WTC11 (cell line): Measurements from ENCODE around the gene ENPP6. TPM values are rescaled to one million over a fixed set of nuclear protein-coding genes. Genes with fewer than 3 reads are reported as not detected.

Experiments
- ATAC-seq: fragments of 200-7000 bp; cut with Tn5 transposase; 2 replicates; pipeline ENCODE4 v1.10.0; 2021; ENCODE audit warnings: mild to moderate bottlenecking, moderate library complexity
- CTCF ChIA-PET: fragments of 300-600 bp; sonication (Branson Sonifier 250); formaldehyde crosslinking; loops from one replicate; lab custom pipeline; 2021; ENCODE audit warnings: antibody characterized with exemption; lab: Charles Lee
- POLR2A ChIA-PET: fragments of 350-600 bp; sonication (Branson Sonifier 250); formaldehyde crosslinking; loops from one replicate; lab custom pipeline; 2021; ENCODE audit warnings: antibody characterized with exemption; lab: Charles Lee
- DNase-seq: peaks from one replicate; pipeline ENCODE4 v3.0.0; 2021; ENCODE audit warnings: low spot score
- H3K27ac Mint-ChIP-seq: 2 replicates; pipeline ENCODE4 v1.8.0; 2021; ENCODE audit warnings: mixed read lengths
- H3K27me3 Mint-ChIP-seq: 2 replicates; pipeline ENCODE4 v1.8.0; 2021; ENCODE audit warnings: low read depth, mild to moderate bottlenecking, moderate library complexity, mixed read lengths
- H3K36me3 Mint-ChIP-seq: 2 replicates; pipeline ENCODE4 v1.8.0; 2021; ENCODE audit warnings: mixed read lengths
- H3K4me1 Mint-ChIP-seq: 2 replicates; pipeline ENCODE4 v1.8.0; 2022; ENCODE audit warnings: mixed read lengths
- H3K4me3 Mint-ChIP-seq: 2 replicates; pipeline ENCODE4 v1.8.0; 2021; ENCODE audit warnings: mild to moderate bottlenecking, moderate library complexity, mixed read lengths
- H3K9me3 Mint-ChIP-seq: 2 replicates; pipeline ENCODE4 v1.8.0; 2021; ENCODE audit warnings: mixed read lengths
- ATF1 ChIP-seq: sonication (generic); formaldehyde crosslinking; IDR thresholded peaks from 2 replicates; pipeline ENCODE4 v1.8.1; 2023; ENCODE audit warnings: mild to moderate bottlenecking, moderate library complexity, missing genetic modification reagents
- ETV6 ChIP-seq: sonication (generic); formaldehyde crosslinking; IDR thresholded peaks from 2 replicates; pipeline ENCODE4 v1.8.1; 2022; ENCODE audit warnings: mild to moderate bottlenecking, missing genetic modification reagents
- GABPB1 ChIP-seq: sonication (generic); formaldehyde crosslinking; IDR thresholded peaks from 2 replicates; pipeline ENCODE4 v1.8.1; 2023; ENCODE audit warnings: mild to moderate bottlenecking, missing genetic modification reagents
- HMGA2 ChIP-seq: fragments of 250-450 bp; sonication (Bioruptor Pico); IDR thresholded peaks from 2 replicates; pipeline ENCODE4 v1.4.0; 2021; ENCODE audit warnings: mild to moderate bottlenecking, moderate library complexity
- KAT7 ChIP-seq: sonication (generic); formaldehyde crosslinking; IDR thresholded peaks from 2 replicates; pipeline ENCODE4 v1.8.1; 2023; ENCODE audit warnings: missing genetic modification reagents, mild to moderate bottlenecking, borderline replicate concordance
- NFATC4 ChIP-seq: fragments of 250-450 bp; sonication (Bioruptor Pico); IDR thresholded peaks from 2 replicates; pipeline ENCODE4 v1.9.0; 2021; ENCODE audit warnings: mild to moderate bottlenecking
- NFE2L1 ChIP-seq: sonication (generic); formaldehyde crosslinking; IDR thresholded peaks from 2 replicates; pipeline ENCODE4 v1.8.1; 2023; ENCODE audit warnings: missing genetic modification reagents
- NR1H2 ChIP-seq: sonication (generic); formaldehyde crosslinking; IDR thresholded peaks from 2 replicates; pipeline ENCODE4 v1.9.0; 2021; ENCODE audit warnings: mild to moderate bottlenecking, moderate library complexity, missing genetic modification reagents
- NR3C1 ChIP-seq: sonication (generic); formaldehyde crosslinking; conservative IDR thresholded peaks from 2 replicates; pipeline ENCODE4 v1.8.1; 2023; ENCODE audit warnings: low read depth, mild to moderate bottlenecking, missing genetic modification reagents
- OVOL2 ChIP-seq: fragments of 250-450 bp; sonication (Bioruptor Pico); IDR thresholded peaks from 2 replicates; pipeline ENCODE4 v1.9.0; 2021; ENCODE audit warnings: mild to moderate bottlenecking, borderline replicate concordance
- SOX15 ChIP-seq: fragments of 250-450 bp; sonication (Bioruptor Pico); IDR thresholded peaks from 2 replicates; pipeline ENCODE4 v1.9.0; 2021; ENCODE audit warnings: mild to moderate bottlenecking
- SP1 ChIP-seq: sonication (generic); formaldehyde crosslinking; conservative IDR thresholded peaks from 2 replicates; pipeline ENCODE4 v1.8.1; 2022; ENCODE audit warnings: missing genetic modification reagents
- TEAD1 ChIP-seq: sonication (generic); formaldehyde crosslinking; IDR thresholded peaks from 2 replicates; pipeline ENCODE4 v1.8.0; 2022; ENCODE audit warnings: mild to moderate bottlenecking, missing genetic modification reagents
- TP53 ChIP-seq: sonication (generic); formaldehyde crosslinking; IDR thresholded peaks from 2 replicates; pipeline ENCODE4 v1.8.1; 2023; ENCODE audit warnings: mild to moderate bottlenecking, missing genetic modification reagents
- ZNF121 ChIP-seq: sonication (generic); formaldehyde crosslinking; IDR thresholded peaks from 2 replicates; pipeline ENCODE4 v1.8.0; 2023; ENCODE audit warnings: missing genetic modification reagents
- ZNF232 ChIP-seq: sonication (generic); formaldehyde crosslinking; IDR thresholded peaks from 2 replicates; pipeline ENCODE4 v1.8.0; 2022; ENCODE audit warnings: mild to moderate bottlenecking, missing genetic modification reagents
- total RNA-seq: library from RNA; stranded (reverse); gene quantifications from 3 replicates; pipeline ENCODE4 v1.2.3, GENCODE V29; 2021
- TF ChIP-seq, protein P1 (sequence below): sonication (generic); formaldehyde crosslinking; IDR thresholded peaks from 2 replicates; pipeline ENCODE4 v1.8.1; 2023; ENCODE audit warnings: mild to moderate bottlenecking, missing genetic modification reagents
- TF ChIP-seq, protein P2 (sequence below): fragments of 250-450 bp; sonication (Bioruptor Pico); IDR thresholded peaks from 2 replicates; pipeline ENCODE4 v1.9.0; 2021; ENCODE audit warnings: mild to moderate bottlenecking
- TF ChIP-seq, protein P3 (sequence below): sonication (generic); formaldehyde crosslinking; IDR thresholded peaks from 2 replicates; pipeline ENCODE4 v1.8.0; 2022; ENCODE audit warnings: mild to moderate bottlenecking, missing genetic modification reagents
- TF ChIP-seq, protein P4 (sequence below): fragments of 200-600 bp; IDR thresholded peaks from 2 replicates; pipeline ENCODE4 v1.8.0; 2022; ENCODE audit warnings: antibody characterized with exemption
- TF ChIP-seq, protein P5 (sequence below): sonication (generic); formaldehyde crosslinking; IDR thresholded peaks from 2 replicates; pipeline ENCODE4 v1.8.1; 2023; ENCODE audit warnings: mild to moderate bottlenecking, moderate library complexity, missing genetic modification reagents
- TF ChIP-seq, protein P6 (sequence below): fragments of 250-450 bp; sonication (Bioruptor Pico); IDR thresholded peaks from 2 replicates; pipeline ENCODE4 v1.9.0; 2021; ENCODE audit warnings: moderate library complexity, mild to moderate bottlenecking, inconsistent platforms, borderline replicate concordance
- TF ChIP-seq, protein P7 (sequence below): sonication (generic); formaldehyde crosslinking; IDR thresholded peaks from 2 replicates; pipeline ENCODE4 v1.8.1; 2023; ENCODE audit warnings: mild to moderate bottlenecking, missing genetic modification reagents

ENPP6 gene
- total RNA-seq, 1 experiment from 2014 or later, result 0.09 TPM

DNA sequence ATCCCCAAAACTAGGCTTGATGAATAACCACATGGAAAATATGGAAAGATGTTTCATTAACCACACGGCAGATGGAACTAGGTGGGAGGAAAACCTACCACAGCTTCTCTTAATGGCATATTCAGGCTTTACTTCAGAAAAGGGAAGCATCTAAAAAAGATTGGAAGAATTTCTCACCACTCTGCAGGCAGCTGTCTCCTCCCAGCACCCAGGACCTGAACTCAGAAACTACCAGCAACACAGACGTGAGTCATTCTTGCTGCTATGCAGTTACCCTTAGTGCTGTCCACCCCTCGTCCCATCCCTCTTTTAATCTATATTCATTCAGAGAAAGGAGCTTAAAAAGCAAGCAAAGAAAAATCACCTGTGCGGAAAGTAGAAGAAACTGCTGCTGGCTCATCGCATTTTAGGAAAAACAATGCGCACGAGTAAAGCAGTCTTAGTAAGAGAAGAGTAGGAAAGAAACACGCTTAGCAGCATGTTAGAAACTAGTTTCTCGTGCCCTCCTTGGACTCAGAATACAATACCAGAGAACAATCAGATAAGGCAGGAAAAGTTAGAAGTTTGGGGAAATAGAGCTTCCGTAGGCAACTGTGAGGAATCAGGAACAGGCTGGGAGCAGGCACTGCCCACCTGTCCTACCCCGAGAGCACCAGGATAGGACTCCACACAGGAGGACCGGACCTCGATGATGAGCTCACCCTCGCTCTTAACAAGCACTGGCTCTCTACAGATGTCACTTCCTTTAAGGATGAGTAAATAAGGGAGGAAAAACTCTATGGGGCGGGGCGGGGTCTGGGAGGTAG lies 48.1 kb upstream of the ENPP6 start (continued):
- TF ChIP-seq, protein P1, sequence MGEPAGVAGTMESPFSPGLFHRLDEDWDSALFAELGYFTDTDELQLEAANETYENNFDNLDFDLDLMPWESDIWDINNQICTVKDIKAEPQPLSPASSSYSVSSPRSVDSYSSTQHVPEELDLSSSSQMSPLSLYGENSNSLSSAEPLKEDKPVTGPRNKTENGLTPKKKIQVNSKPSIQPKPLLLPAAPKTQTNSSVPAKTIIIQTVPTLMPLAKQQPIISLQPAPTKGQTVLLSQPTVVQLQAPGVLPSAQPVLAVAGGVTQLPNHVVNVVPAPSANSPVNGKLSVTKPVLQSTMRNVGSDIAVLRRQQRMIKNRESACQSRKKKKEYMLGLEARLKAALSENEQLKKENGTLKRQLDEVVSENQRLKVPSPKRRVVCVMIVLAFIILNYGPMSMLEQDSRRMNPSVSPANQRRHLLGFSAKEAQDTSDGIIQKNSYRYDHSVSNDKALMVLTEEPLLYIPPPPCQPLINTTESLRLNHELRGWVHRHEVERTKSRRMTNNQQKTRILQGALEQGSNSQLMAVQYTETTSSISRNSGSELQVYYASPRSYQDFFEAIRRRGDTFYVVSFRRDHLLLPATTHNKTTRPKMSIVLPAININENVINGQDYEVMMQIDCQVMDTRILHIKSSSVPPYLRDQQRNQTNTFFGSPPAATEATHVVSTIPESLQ (CRISPR knock-in tag), result no peak
- TF ChIP-seq SOX15 (CRISPR knock-in tag) (no peak), ZNF232 (no peak), TP53 (CRISPR knock-in tag) (no peak), SP1 (CRISPR knock-in tag) (no peak), OVOL2 (CRISPR knock-in tag) (no peak), ATF1 (CRISPR knock-in tag) (no peak)
- TF ChIP-seq, protein P2, sequence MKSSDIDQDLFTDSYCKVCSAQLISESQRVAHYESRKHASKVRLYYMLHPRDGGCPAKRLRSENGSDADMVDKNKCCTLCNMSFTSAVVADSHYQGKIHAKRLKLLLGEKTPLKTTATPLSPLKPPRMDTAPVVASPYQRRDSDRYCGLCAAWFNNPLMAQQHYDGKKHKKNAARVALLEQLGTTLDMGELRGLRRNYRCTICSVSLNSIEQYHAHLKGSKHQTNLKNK, result no peak

DNA sequence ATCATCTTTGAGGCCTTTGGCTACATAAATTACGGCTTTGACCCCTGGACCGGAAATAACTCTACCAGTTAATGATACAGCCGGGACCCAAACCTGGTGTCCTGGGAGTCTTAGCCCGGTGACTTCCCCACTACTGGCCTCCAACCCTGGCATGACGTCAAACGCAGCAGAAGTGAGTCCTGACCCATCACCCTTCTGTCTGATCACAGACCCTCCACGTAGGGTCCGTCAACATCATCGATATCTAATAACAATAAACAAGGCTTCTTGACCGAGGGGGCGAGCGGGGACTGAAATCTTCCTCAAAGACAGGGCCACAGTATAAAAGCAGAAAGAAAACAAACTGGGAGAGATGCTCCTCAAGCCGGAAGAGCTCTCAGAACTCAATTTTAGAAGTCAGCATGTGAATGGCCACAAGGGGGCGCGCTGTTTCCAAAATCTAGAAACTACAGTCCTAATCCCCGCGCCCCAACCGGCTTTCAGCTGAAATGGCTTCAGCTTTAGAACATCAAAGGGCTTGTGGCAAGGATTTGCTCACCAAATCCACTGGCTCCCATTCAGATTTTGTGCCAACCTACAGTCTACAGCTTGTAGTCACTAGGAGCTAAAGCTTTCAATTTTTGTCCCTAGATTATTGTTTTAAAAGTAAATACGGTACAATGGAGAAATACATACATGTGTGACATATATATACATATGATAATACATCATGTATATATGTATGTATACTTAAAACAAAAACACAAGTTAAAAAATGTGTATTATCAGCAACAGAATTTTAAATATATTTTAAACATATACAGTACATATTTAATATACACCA lies 46.4 kb upstream of the ENPP6 start:
- POLR2A ChIA-PET, result no interaction called here
- H3K27me3 Mint-ChIP-seq, result no peaks in the 10 kb centered on the region
- DNase-seq (peak; percentile 94), ATAC-seq (peak; percentile 76)
- no peak overlapping the region for H3K27ac Mint-ChIP-seq
- peaks cover 9% of the 10 kb centered on the region for H3K9me3 Mint-ChIP-seq
- peaks cover 31% of the 10 kb centered on the region for H3K4me1 Mint-ChIP-seq
- no peak overlapping the region for H3K4me3 Mint-ChIP-seq
- TF ChIP-seq, protein P3, sequence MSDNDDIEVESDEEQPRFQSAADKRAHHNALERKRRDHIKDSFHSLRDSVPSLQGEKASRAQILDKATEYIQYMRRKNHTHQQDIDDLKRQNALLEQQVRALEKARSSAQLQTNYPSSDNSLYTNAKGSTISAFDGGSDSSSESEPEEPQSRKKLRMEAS (CRISPR knock-in tag), result no peak
- TF ChIP-seq, protein P4, sequence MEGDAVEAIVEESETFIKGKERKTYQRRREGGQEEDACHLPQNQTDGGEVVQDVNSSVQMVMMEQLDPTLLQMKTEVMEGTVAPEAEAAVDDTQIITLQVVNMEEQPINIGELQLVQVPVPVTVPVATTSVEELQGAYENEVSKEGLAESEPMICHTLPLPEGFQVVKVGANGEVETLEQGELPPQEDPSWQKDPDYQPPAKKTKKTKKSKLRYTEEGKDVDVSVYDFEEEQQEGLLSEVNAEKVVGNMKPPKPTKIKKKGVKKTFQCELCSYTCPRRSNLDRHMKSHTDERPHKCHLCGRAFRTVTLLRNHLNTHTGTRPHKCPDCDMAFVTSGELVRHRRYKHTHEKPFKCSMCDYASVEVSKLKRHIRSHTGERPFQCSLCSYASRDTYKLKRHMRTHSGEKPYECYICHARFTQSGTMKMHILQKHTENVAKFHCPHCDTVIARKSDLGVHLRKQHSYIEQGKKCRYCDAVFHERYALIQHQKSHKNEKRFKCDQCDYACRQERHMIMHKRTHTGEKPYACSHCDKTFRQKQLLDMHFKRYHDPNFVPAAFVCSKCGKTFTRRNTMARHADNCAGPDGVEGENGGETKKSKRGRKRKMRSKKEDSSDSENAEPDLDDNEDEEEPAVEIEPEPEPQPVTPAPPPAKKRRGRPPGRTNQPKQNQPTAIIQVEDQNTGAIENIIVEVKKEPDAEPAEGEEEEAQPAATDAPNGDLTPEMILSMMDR, result peak; percentile 89
- no peaks in the 10 kb centered on the region for H3K36me3 Mint-ChIP-seq
- CTCF ChIA-PET, result interaction anchor here (0.5 to 2.3 kb wide), 73 partner anchors 9 to 1785 kb away, joined by 3 to 17 read pairs (median 4); partner anchors contain the start of genes CASP3, CENPU, IRF2 and PRIMPOL

DNA sequence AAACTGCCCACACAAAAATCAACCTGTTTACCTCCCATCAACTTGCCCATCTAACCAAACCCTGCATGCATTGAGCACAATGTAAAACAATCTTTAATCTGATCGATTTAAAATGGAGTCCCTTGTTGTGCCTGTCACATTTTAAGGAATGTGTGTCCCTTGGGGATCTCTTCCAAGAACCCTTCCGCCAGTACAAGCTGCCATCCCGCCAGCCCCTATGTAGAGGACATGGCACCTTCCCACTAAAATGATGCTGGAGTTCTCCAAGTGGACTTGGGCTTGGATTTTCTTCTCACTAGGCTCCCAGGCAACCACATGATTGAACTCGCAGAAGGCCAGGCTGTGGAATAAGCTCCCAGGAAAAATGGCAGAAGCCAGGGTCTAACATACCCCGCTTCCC lies 45.8 kb upstream of the ENPP6 start:
- DNase-seq (no peak), ATAC-seq (no peak)
- Mint-ChIP-seq H3K4me3 (no peak overlapping the region), H3K27ac (no peak overlapping the region), H3K9me3 (peaks cover 8% of the 10 kb centered on the region), H3K27me3 (no peaks in the 10 kb centered on the region), H3K36me3 (no peaks in the 10 kb centered on the region), H3K4me1 (peaks cover 24% of the 10 kb centered on the region)
- ChIA-PET POLR2A (no interaction called here), CTCF (interaction anchor here (0.6 to 2.3 kb wide), 62 partner anchors 8 to 1747 kb away, joined by 3 to 17 read pairs (median 5); partner anchors contain the start of genes CASP3, CENPU, IRF2 and PRIMPOL)
- no peak for TF ChIP-seq KAT7 (CRISPR knock-in tag)
- no peak for TF ChIP-seq NFATC4 (CRISPR knock-in tag)
- TF ChIP-seq, protein P5, sequence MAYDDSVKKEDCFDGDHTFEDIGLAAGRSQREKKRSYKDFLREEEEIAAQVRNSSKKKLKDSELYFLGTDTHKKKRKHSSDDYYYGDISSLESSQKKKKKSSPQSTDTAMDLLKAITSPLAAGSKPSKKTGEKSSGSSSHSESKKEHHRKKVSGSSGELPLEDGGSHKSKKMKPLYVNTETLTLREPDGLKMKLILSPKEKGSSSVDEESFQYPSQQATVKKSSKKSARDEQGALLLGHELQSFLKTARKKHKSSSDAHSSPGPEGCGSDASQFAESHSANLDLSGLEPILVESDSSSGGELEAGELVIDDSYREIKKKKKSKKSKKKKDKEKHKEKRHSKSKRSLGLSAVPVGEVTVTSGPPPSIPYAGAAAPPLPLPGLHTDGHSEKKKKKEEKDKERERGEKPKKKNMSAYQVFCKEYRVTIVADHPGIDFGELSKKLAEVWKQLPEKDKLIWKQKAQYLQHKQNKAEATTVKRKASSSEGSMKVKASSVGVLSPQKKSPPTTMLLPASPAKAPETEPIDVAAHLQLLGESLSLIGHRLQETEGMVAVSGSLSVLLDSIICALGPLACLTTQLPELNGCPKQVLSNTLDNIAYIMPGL (CRISPR knock-in tag), result no peak
- TF ChIP-seq, protein P6, sequence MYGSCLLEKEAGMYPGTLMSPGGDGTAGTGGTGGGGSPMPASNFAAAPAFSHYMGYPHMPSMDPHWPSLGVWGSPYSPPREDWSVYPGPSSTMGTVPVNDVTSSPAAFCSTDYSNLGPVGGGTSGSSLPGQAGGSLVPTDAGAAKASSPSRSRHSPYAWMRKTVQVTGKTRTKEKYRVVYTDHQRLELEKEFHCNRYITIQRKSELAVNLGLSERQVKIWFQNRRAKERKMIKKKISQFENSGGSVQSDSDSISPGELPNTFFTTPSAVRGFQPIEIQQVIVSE (CRISPR knock-in tag), result no peak
- TF ChIP-seq NR3C1 (CRISPR knock-in tag), result no peak
- TF ChIP-seq, protein P7, sequence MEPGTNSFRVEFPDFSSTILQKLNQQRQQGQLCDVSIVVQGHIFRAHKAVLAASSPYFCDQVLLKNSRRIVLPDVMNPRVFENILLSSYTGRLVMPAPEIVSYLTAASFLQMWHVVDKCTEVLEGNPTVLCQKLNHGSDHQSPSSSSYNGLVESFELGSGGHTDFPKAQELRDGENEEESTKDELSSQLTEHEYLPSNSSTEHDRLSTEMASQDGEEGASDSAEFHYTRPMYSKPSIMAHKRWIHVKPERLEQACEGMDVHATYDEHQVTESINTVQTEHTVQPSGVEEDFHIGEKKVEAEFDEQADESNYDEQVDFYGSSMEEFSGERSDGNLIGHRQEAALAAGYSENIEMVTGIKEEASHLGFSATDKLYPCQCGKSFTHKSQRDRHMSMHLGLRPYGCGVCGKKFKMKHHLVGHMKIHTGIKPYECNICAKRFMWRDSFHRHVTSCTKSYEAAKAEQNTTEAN (CRISPR knock-in tag), result no peak
- no peak for TF ChIP-seq ETV6 (CRISPR knock-in tag)
- no peak for TF ChIP-seq ZNF121 (CRISPR knock-in tag)
- TF ChIP-seq NR1H2 (CRISPR knock-in tag), result no peak
- TF ChIP-seq NFE2L1, result no peak
- TF ChIP-seq TEAD1, result no peak
- no peak for TF ChIP-seq GABPB1 (CRISPR knock-in tag)
- no peak for TF ChIP-seq HMGA2 (CRISPR knock-in tag)
